ENCODE data around the gene RALGAPA2. TPM values are rescaled to one million over a fixed set of nuclear protein-coding genes. Genes with fewer than 3 reads are reported as not detected.

RALGAPA2 gene
- total RNA-seq, 1 experiment from 2014 or later = 26.3 TPM

GRCh38 chr20:20630551-20630950, 81.9 kb downstream of the RALGAPA2 start:
- Mint-ChIP-seq H3K27ac (ENCODE audit: unreplicated experiment) (no peak overlapping the region), H3K27me3 (ENCODE audit: unreplicated experiment) (no peaks in the 10 kb centered on the region), H3K4me3 (ENCODE audit: low read depth, unreplicated experiment) (no peak overlapping the region), H3K9me3 (ENCODE audit: low read depth, unreplicated experiment) (no peaks in the 10 kb centered on the region), H3K4me1 (ENCODE audit: low read depth, unreplicated experiment) (no peaks in the 10 kb centered on the region), H3K36me3 (ENCODE audit: insufficient read depth, unreplicated experiment) (peaks cover 6% of the 10 kb centered on the region)
- intact Hi-C loops (cut with micrococcal nuclease; ENCODE audit: unreplicated experiment) = no loop called here
- no TSS peak for BruUV-seq (replicated peaks)
- no peak for TF ChIP-seq CTCF (IDR thresholded peaks at IDR 0.05; ENCODE audit: unreplicated experiment)
- CTCF ChIA-PET = no interaction called here
- DNase-seq = no peak

GRCh38 chr20:20629556-20630188, 82.8 kb downstream of the RALGAPA2 start:
- H3K27me3 Mint-ChIP-seq (ENCODE audit: unreplicated experiment) = no peaks in the 10 kb centered on the region
- H3K9me3 Mint-ChIP-seq (ENCODE audit: low read depth, unreplicated experiment) = no peaks in the 10 kb centered on the region
- no TSS peak for BruUV-seq (replicated peaks)
- no peak overlapping the region for H3K27ac Mint-ChIP-seq (ENCODE audit: unreplicated experiment)
- no peak overlapping the region for H3K4me3 Mint-ChIP-seq (ENCODE audit: low read depth, unreplicated experiment)
- H3K4me1 Mint-ChIP-seq (ENCODE audit: low read depth, unreplicated experiment) = no peaks in the 10 kb centered on the region
- intact Hi-C loops (cut with micrococcal nuclease; ENCODE audit: unreplicated experiment) = no loop called here
- no peak for DNase-seq
- TF ChIP-seq CTCF (IDR thresholded peaks at IDR 0.05; ENCODE audit: unreplicated experiment) = no peak
- CTCF ChIA-PET = no interaction called here
- H3K36me3 Mint-ChIP-seq (ENCODE audit: insufficient read depth, unreplicated experiment) = peaks cover 11% of the 10 kb centered on the region

- intact Hi-C loops (cut with micrococcal nuclease; ENCODE audit: unreplicated experiment) = no loop called here
- no peaks in the 10 kb centered on the region for H3K27me3 Mint-ChIP-seq (ENCODE audit: unreplicated experiment)
Observed at GRCh38 chr20:20628314-20628713, 84.1 kb downstream of the RALGAPA2 start.

GRCh38 chr20:20627471-20627870, 85.0 kb downstream of the RALGAPA2 start:
- peaks cover 5% of the 10 kb centered on the region for H3K36me3 Mint-ChIP-seq (ENCODE audit: insufficient read depth, unreplicated experiment)
- CTCF ChIA-PET = no interaction called here
- H3K27me3 Mint-ChIP-seq (ENCODE audit: unreplicated experiment) = no peaks in the 10 kb centered on the region
- no TSS peak for BruUV-seq (replicated peaks)
- intact Hi-C loops (cut with micrococcal nuclease; ENCODE audit: unreplicated experiment) = no loop called here
- H3K27ac Mint-ChIP-seq (ENCODE audit: unreplicated experiment) = no peak overlapping the region
- H3K9me3 Mint-ChIP-seq (ENCODE audit: low read depth, unreplicated experiment) = no peaks in the 10 kb centered on the region
- H3K4me1 Mint-ChIP-seq (ENCODE audit: low read depth, unreplicated experiment) = no peaks in the 10 kb centered on the region
- no peak overlapping the region for H3K4me3 Mint-ChIP-seq (ENCODE audit: low read depth, unreplicated experiment)
- TF ChIP-seq CTCF (IDR thresholded peaks at IDR 0.05; ENCODE audit: unreplicated experiment) = no peak
- no peak for DNase-seq

More at GRCh38 chr20:20628314-20628713, 84.1 kb downstream of the RALGAPA2 start:
- Mint-ChIP-seq H3K27ac (ENCODE audit: unreplicated experiment) (no peak overlapping the region), H3K9me3 (ENCODE audit: low read depth, unreplicated experiment) (no peaks in the 10 kb centered on the region), H3K4me3 (ENCODE audit: low read depth, unreplicated experiment) (no peak overlapping the region), H3K4me1 (ENCODE audit: low read depth, unreplicated experiment) (no peaks in the 10 kb centered on the region), H3K36me3 (ENCODE audit: insufficient read depth, unreplicated experiment) (peaks cover 11% of the 10 kb centered on the region)
- TF ChIP-seq CTCF (IDR thresholded peaks at IDR 0.05; ENCODE audit: unreplicated experiment) = no peak
- DNase-seq = no peak
- BruUV-seq (replicated peaks) = no TSS peak
- CTCF ChIA-PET = no interaction called here

Data from Calu3 (cell line).